H54 (cell line): ENCODE measurements around the gene SLC35F6.
"Not testable (repeated sequence)": the region's sequence is repeated elsewhere in the genome, so short reads cannot be mapped to it uniquely, and the experiment has no call there.

Source experiments
- DNase-seq: peaks from one replicate; pipeline ENCODE4 v3.0.0; 2011; ENCODE audit warnings: low spot score, mixed read lengths; ENCODE audit not compliant: insufficient read length
- FAIRE-seq: peaks from 3 replicates; lab custom pipeline; 2011; peaks lifted over from hg19 to GRCh38; lab: Jason Lieb, UNC
- POLR2A ChIP-seq: IDR thresholded peaks from 2 replicates; pipeline ENCODE4 v1.6.1; 2011; ENCODE audit warnings: low read depth, mild to moderate bottlenecking, low read length

SLC35F6 gene

DNA sequence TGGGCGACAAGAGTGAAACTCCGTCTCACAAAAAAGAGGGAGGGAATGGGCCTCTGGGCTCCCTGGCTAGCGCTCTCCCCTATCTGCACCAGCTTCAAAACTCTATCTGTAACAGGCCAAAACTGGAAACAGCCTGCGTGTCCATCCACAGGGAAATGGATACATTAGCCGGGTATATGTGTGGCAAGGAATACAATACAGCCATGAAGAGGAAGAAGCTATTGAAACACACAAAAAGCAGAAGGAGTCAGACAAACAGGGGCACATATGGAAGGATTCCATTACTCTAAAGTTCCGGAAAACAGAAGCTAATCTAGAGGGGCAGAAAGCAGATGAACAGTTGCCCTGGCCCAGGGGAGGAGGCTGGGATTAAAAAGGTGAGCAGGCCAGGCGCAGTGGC lies 24.6 kb upstream of the SLC35F6 start:
- DNase-seq (no peak), FAIRE-seq (no peak)
- no peak for TF ChIP-seq POLR2A

- DNase-seq: no peak
- no peak for FAIRE-seq
- no peak for TF ChIP-seq POLR2A
Measured at GRCh38 chr2:26740346-26740745, 23.7 kb upstream of the SLC35F6 start.

GRCh38 chr2:26740890-26741302 lies 23.2 kb upstream of the SLC35F6 start:
- FAIRE-seq (no peak), DNase-seq (no peak)
- TF ChIP-seq POLR2A: no peak

DNA sequence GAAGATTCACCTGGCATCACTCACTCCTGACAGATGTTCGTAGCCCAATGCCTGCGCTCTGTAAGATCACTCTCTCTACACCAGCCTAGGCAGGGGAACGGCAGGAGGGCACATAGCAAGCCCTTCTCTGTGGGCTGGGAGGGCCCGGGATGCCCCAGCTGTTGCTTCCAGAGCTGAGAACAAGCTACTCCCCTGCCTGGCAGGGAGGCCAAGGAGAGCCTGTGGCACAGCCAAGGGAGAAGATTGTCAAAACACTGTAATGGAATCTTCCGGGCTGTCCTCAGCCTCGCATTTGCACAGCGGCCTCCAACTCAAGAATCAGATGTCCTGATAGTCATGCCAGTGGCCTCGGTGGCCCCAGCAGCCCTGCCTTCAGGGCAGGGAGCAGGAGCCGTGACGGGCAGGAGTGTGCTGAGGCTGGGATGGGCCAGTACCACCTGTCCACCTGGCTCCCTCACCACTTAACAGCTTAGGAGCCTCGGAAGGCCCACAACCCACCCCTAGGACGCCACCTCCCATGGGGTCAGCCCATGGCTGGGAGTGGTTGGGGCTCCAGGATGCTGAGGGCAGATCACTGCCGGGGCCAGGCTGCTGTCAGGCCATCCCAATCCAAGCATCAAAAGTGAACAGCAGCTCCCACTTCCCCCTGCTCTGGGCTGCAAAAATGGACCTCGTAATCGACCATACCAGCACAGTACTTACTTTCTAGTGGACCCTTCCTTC lies 21.9 kb upstream of the SLC35F6 start:
- FAIRE-seq (no peak), DNase-seq (no peak)
- TF ChIP-seq POLR2A: no peak

DNA sequence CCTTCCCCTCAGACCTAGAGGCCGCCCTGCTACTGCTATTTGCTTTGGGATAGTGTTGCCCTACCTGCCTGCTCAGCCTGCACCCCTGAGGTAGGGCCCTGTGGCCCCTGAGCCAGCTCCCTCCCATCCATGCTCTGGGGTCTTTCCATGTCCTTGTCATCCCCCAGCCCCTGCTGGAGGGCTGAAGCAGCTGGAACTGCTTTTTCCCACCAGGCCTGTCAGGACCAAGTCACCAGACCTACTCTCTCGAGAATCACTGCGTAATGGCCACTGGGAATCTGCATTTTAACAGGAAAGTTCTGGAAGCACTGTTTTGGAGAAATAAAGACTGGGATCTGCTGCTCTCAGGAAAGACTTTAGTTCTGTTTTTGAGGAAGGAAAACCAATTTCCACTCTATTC lies 20.2 kb upstream of the SLC35F6 start:
- FAIRE-seq (no peak), DNase-seq (no peak)
- no peak for TF ChIP-seq POLR2A

- no peak for FAIRE-seq
- TF ChIP-seq POLR2A: no peak
- DNase-seq: no peak
Measured at GRCh38 chr2:26744953-26745352, 19.1 kb upstream of the SLC35F6 start.

GRCh38 chr2:26745609-26746327 lies 18.3 kb upstream of the SLC35F6 start:
- DNase-seq (no peak), FAIRE-seq (no peak)
- TF ChIP-seq POLR2A: no peak

DNA sequence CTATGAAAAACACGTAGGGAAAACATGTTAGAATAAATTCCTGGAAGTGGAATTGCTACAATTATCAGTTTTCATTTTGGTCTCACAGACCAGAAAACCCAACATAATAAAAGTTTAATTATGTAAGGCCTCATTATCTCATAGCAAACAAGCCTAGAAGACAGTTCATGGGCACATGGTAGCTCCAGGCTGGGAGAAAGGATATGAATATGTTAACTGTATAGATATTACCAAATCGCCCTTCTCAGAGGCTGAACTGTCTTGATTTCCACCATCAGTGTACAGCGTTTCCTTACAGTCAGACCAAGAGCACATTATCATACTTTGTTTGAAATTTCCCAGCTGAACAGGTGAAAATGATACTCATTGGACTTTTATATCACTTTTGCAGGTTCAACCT lies 17.1 kb upstream of the SLC35F6 start:
- no peak for TF ChIP-seq POLR2A
- no peak for DNase-seq
- FAIRE-seq: no peak

- not testable (repeated sequence) for DNase-seq, FAIRE-seq
Measured at GRCh38 chr2:26749787-26750420, 14.2 kb upstream of the SLC35F6 start.

DNA sequence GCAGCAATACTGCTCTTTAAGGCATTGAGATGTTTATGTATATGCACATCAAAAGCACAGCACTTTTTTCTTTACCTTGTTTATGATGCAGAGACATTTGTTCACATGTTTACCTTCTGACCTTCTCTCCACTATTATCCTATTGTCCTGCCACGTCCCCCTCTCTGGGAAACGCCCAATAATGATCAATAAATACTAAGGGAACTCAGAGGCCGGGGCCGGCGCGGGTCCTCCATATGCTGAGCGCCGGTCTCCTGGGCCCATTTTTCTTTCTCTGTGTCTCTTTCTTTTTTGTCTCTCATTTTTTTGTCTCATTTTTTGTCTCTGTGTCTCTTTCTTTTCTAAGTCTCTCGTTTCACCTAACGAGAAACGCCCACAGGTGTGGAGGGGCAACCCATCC lies 13.6 kb upstream of the SLC35F6 start:
- not testable (repeated sequence) for FAIRE-seq, DNase-seq

- DNase-seq (no peak), FAIRE-seq (no peak)
- TF ChIP-seq POLR2A: no peak
Measured at GRCh38 chr2:26752656-26753055, 11.4 kb upstream of the SLC35F6 start.

GRCh38 chr2:26754539-26754938 lies 9.5 kb upstream of the SLC35F6 start:
- no peak for TF ChIP-seq POLR2A
- no peak for FAIRE-seq
- DNase-seq: no peak

DNA sequence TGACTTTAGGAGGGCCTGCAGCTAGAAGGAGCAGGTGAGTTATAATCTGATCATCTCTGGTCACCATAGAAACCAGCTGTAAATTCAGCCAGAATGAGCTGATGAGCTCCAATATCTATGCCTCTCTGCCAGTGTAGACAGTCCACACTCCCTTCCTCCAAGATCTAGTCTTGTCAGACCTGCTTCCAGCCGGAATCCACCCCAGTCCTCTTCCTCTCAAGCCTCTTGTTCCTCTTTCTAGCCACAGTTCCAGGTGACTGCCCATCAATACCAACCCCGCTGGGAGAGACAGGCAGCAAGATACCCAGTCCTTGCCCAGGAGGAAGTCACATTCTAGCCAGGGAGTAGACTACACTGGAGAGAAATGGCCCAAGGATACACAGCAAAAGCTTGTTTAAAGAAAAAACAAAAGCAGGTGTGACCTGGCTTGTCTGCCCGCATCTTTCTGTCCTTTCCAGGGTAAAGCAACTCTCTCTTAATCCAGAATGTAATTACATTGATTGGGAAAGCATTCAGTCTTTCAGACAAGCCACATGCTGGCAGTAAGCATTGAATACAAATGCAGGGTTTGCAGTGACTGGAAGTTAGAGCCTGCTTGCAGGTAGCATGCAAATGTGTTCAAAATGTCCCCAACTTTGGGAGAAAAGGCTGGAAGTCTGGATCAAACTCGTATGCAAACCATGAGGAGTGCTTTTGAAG lies 9.0 kb upstream of the SLC35F6 start:
- FAIRE-seq: no peak
- TF ChIP-seq POLR2A: no peak
- DNase-seq: no peak

GRCh38 chr2:26756337-26756736 lies 7.7 kb upstream of the SLC35F6 start:
- DNase-seq: no peak
- FAIRE-seq: no peak
- no peak for TF ChIP-seq POLR2A
